ENCODE data around the gene CDKN1B. TPM values are rescaled to one million over a fixed set of nuclear protein-coding genes. Genes with fewer than 3 reads are reported as not detected.

Gene CDKN1B
- total and polyA plus RNA-seq, 2 donors = 71.0 to 103 TPM

DNA sequence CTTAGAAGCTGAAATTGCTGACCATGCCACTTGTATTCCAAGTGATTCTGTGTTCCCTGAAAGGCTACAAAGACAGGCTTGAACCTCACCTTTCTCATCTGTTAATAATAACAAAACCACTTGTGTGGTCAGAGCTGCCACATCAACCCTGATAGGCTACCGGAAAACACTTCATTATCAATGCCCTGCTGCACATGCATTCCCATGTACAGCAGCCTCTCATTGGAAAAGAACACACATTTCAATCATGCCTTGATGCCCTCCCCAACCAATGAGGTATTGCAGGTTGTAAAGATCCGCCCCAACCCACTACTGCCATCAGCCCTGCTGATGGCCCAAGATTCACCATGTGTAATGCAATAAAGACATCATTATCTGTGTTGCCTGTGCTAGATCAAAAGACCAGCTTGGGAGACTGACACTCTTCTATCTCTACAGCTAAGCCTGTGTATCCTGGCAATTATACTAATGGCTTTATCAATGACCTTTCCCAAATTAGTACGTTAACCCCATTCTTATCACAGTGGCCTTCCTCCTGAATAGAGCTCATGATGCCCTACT is 24.0 kb upstream of the CDKN1B start:
- no peak overlapping the region for H3K27ac ChIP-seq (ENCODE audit: low read depth in 1 of 2, low read length in 1 of 2)

DNA sequence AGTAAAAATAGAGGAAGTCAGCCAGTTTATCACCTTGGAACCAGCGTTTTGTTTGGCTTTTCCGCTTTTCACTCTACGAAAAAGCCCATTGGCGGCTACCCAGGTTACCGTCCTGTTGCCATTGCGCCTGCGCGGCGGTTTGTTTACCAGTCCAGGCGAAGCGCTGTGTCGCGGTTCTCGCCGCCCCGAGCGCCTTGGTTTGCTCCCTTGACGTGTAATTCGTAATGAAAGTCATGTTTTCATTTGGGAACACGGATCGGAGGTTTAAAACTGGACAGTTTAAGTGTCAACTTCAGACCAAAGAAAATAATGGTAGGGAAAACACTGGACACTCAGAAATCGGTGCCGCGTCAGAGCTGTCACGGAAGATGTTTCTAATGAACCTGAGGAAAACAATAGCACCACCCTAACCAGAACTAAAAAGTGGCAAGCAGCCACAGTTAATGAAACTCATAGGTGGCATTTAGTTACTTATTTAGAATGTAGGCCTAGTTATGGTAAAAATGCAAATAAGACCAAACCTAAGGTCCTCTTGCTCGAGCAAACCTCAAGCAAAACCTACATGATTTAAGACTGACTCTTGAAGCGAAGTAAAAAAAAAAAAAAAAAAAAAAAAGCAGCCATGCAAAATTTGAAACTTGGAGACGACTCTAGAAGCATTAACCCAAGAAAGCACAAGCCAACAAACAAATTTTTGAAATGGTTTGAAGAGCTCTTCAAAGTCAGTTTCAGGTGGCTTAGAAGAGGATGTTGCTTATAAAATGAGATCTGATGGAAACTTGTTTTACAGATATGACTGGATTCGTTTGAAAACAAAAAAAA is 20.4 kb upstream of the CDKN1B start:
- H3K27ac ChIP-seq (ENCODE audit: low read depth in 1 of 2, low read length in 1 of 2) = peak overlapping the region; percentile 97 to 98
- 1% methylated on average over 29 of the region's 29 CpGs for WGBS
- H3K4me3 ChIP-seq (ENCODE audit: low read length in 2 of 2) = peak overlapping the region; percentile 64 to 73

More for the DNA sequence above, 24.0 kb upstream of the CDKN1B start:
- Histone ChIP-seq H3K27me3 (ENCODE audit: control insufficient read depth in 2 of 2, insufficient read depth in 1 of 2, low read length in 1 of 2) (no peaks in the 10 kb centered on the region), H3K4me3 (ENCODE audit: low read length in 2 of 2) (no peak overlapping the region), H3K9me3 (ENCODE audit: control insufficient read depth in 2 of 2, insufficient read depth in 1 of 2, low read length in 1 of 2) (no peaks in the 10 kb centered on the region), H3K4me1 (ENCODE audit: control insufficient read depth in 2 of 2, insufficient read depth in 2 of 2, low read length in 2 of 2) (peaks cover 3 to 6% of the 10 kb centered on the region in 2 donors), H3K36me3 (ENCODE audit: control insufficient read depth in 2 of 2, insufficient read depth in 2 of 2, low read length in 1 of 2) (peaks cover 0 to 3% of the 10 kb centered on the region in 2 donors)
- no peak for DNase-seq (ENCODE audit: low read depth in 6 of 9, low spot score in 9 of 9)
- 99% methylated on average over 3 of the region's 3 CpGs for WGBS

DNA sequence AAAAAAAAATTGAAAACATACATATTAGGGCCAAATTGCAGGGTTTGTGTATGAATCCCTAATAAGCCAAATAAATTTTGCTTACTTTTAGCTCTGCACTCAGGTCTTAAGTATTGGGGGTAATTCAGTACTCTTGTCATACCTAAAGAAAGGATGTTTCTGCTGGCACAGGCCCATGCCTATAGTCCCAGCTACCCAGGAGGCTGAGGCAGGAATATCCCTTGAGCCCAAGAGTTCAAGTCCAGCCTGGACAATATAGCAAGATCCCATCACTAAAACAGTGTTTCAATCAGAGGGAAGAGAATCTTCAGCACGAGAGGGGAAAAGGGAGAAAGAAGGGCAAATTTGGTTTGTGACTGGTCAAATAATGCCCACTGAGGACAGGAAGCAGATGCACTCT is 17.8 kb upstream of the CDKN1B start:
- Histone ChIP-seq H3K27ac (ENCODE audit: low read depth in 1 of 2, low read length in 1 of 2) (no peak overlapping the region), H3K4me1 (ENCODE audit: control insufficient read depth in 2 of 2, insufficient read depth in 2 of 2, low read length in 2 of 2) (peaks cover 7 to 11% of the 10 kb centered on the region in 2 donors), H3K36me3 (ENCODE audit: control insufficient read depth in 2 of 2, insufficient read depth in 2 of 2, low read length in 1 of 2) (no peaks in the 10 kb centered on the region), H3K27me3 (ENCODE audit: control insufficient read depth in 2 of 2, insufficient read depth in 1 of 2, low read length in 1 of 2) (no peaks in the 10 kb centered on the region), H3K4me3 (ENCODE audit: low read length in 2 of 2) (no peak overlapping the region), H3K9me3 (ENCODE audit: control insufficient read depth in 2 of 2, insufficient read depth in 1 of 2, low read length in 1 of 2) (no peaks in the 10 kb centered on the region)
- WGBS = 92% methylated on average over 1 of the region's 1 CpG
- DNase-seq (ENCODE audit: low read depth in 6 of 9, low spot score in 9 of 9) = no peak

More for the DNA sequence above, 20.4 kb upstream of the CDKN1B start:
- Histone ChIP-seq H3K9me3 (ENCODE audit: control insufficient read depth in 2 of 2, insufficient read depth in 1 of 2, low read length in 1 of 2) (no peaks in the 10 kb centered on the region), H3K36me3 (ENCODE audit: control insufficient read depth in 2 of 2, insufficient read depth in 2 of 2, low read length in 1 of 2) (no peaks in the 10 kb centered on the region), H3K27me3 (ENCODE audit: control insufficient read depth in 2 of 2, insufficient read depth in 1 of 2, low read length in 1 of 2) (no peaks in the 10 kb centered on the region), H3K4me1 (ENCODE audit: control insufficient read depth in 2 of 2, insufficient read depth in 2 of 2, low read length in 2 of 2) (peaks cover 3 to 6% of the 10 kb centered on the region in 2 donors)
- DNase-seq (ENCODE audit: low read depth in 6 of 9, low spot score in 9 of 9) = peak in 6 of 9 donors; percentile 83 to 95 (median 88)

DNA sequence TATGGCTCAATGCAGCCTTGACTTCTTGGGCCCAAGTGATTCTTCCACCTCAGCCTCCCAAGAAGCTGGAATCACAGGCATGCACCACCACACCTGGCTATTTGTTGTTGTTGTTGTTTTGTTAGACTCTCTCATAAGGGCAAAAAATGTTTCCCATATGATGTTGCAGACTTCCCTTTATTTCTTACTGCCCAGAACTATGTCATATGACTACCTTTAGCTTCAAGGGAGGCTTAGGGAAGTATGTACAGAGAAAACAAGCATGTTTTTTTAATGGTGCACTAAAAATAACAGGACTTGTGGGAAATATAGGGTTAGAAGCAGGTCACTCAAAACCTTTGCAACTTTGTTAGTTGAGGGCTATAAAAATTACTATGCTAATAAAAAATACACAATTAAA is 16.9 kb upstream of the CDKN1B start:
- DNase-seq (ENCODE audit: low read depth in 6 of 9, low spot score in 9 of 9) = no peak
- Histone ChIP-seq H3K36me3 (ENCODE audit: control insufficient read depth in 2 of 2, insufficient read depth in 2 of 2, low read length in 1 of 2) (no peaks in the 10 kb centered on the region), H3K27me3 (ENCODE audit: control insufficient read depth in 2 of 2, insufficient read depth in 1 of 2, low read length in 1 of 2) (no peaks in the 10 kb centered on the region), H3K4me1 (ENCODE audit: control insufficient read depth in 2 of 2, insufficient read depth in 2 of 2, low read length in 2 of 2) (peaks cover 10 to 14% of the 10 kb centered on the region in 2 donors), H3K27ac (ENCODE audit: low read depth in 1 of 2, low read length in 1 of 2) (no peak overlapping the region), H3K4me3 (ENCODE audit: low read length in 2 of 2) (no peak overlapping the region), H3K9me3 (ENCODE audit: control insufficient read depth in 2 of 2, insufficient read depth in 1 of 2, low read length in 1 of 2) (no peaks in the 10 kb centered on the region)

DNA sequence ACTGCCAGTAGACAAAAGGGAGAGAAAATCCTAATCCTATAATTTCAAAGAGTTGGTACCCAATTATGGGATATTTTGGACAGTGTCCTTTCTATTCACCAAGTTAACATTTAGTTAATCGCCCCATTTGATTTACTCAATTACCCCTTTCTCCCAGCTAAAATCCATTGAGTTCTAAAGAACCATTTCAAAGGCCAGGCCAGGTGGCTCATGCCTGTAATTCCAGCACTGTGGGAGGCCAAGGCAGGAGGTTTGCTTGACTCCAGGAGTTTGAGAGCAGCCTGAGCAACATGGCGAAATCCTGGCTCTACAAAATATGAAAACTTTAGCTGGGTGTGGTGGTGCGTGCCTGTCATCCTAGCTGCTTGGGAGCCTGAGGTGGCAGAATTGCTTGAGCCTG is 15.7 kb upstream of the CDKN1B start:
- Histone ChIP-seq H3K9me3 (ENCODE audit: control insufficient read depth in 2 of 2, insufficient read depth in 1 of 2, low read length in 1 of 2) (no peaks in the 10 kb centered on the region), H3K4me3 (ENCODE audit: low read length in 2 of 2) (no peak overlapping the region), H3K36me3 (ENCODE audit: control insufficient read depth in 2 of 2, insufficient read depth in 2 of 2, low read length in 1 of 2) (no peaks in the 10 kb centered on the region), H3K4me1 (ENCODE audit: control insufficient read depth in 2 of 2, insufficient read depth in 2 of 2, low read length in 2 of 2) (peaks cover 10 to 16% of the 10 kb centered on the region in 2 donors), H3K27me3 (ENCODE audit: control insufficient read depth in 2 of 2, insufficient read depth in 1 of 2, low read length in 1 of 2) (no peaks in the 10 kb centered on the region), H3K27ac (ENCODE audit: low read depth in 1 of 2, low read length in 1 of 2) (no peak overlapping the region)
- over 99% methylated on average over 3 of the region's 3 CpGs for WGBS
- DNase-seq (ENCODE audit: low read depth in 6 of 9, low spot score in 9 of 9) = no peak

DNA sequence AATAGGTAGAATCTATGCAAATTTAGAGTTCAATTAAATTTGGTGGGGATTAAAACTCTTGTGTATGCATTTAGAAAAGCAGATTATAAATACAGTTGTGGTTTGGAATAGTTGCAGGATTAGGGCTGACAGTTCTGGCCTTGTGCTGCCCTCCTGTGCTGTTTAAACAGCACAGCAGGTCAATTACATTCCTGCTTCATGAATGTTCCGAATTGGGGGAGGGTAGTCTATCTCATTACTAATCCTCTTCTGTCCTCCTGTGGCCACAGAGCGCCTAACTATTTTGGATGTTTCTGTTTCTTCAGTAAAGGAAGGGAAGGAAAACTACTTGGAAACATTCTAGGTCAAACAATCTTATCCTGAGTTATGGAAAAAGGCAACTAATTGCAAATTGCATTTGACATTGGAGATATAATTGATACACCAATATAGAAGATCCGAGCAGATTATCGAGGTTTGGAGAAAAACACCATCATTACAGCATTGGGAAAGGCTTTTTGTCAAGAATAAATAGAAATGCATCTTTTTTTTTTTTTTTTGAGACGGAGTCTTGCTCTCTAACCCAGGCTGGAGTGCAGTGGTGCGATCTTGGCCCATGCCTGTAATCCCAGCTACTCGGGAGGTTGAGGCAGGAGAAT is 12.5 kb upstream of the CDKN1B start:
- Histone ChIP-seq H3K27me3 (ENCODE audit: control insufficient read depth in 2 of 2, insufficient read depth in 1 of 2, low read length in 1 of 2) (no peaks in the 10 kb centered on the region), H3K4me1 (ENCODE audit: control insufficient read depth in 2 of 2, insufficient read depth in 2 of 2, low read length in 2 of 2) (peaks cover 7 to 16% of the 10 kb centered on the region in 2 donors), H3K36me3 (ENCODE audit: control insufficient read depth in 2 of 2, insufficient read depth in 2 of 2, low read length in 1 of 2) (no peaks in the 10 kb centered on the region), H3K4me3 (ENCODE audit: low read length in 2 of 2) (no peak overlapping the region), H3K27ac (ENCODE audit: low read depth in 1 of 2, low read length in 1 of 2) (no peak overlapping the region), H3K9me3 (ENCODE audit: control insufficient read depth in 2 of 2, insufficient read depth in 1 of 2, low read length in 1 of 2) (no peaks in the 10 kb centered on the region)
- peak in 3 of 9 donors; percentile 49 to 77 (median 58) for DNase-seq (ENCODE audit: low read depth in 6 of 9, low spot score in 9 of 9)
- 64% methylated on average over 7 of the region's 7 CpGs for WGBS

DNA sequence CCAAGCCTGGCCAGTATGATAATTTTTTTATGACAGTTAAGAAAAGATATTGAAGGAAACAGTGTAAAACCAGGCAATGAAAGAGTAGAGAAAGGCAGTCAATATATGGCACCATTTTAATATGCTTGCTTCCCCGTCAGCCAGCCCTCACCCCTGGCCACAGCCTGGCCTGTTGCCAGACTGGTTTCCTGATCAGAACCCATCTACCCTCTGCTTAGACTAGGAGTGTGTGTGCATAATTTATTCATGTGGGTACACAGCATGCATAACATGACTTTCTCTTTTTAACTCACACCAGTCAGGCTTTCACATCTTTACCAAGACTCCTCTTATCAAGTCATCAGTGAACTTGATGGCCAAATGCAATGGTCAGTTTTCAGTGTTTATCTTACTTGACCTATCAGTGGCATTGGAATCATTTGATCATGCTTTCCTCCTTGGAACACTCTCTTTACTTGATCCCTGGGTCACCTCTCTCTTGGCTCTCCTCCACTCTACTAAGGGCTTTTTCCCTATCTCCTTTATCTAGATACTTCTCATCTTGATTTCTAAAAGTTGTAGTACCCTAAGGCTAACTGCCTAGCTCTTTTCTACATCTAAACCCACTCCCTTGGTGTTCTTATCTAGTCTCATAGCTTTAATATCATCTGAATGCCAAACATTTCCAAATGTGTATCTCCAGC is 11.2 kb upstream of the CDKN1B start:
- Histone ChIP-seq H3K27me3 (ENCODE audit: control insufficient read depth in 2 of 2, insufficient read depth in 1 of 2, low read length in 1 of 2) (no peaks in the 10 kb centered on the region), H3K4me1 (ENCODE audit: control insufficient read depth in 2 of 2, insufficient read depth in 2 of 2, low read length in 2 of 2) (peaks cover 7 to 16% of the 10 kb centered on the region in 2 donors), H3K27ac (ENCODE audit: low read depth in 1 of 2, low read length in 1 of 2) (no peak overlapping the region), H3K9me3 (ENCODE audit: control insufficient read depth in 2 of 2, insufficient read depth in 1 of 2, low read length in 1 of 2) (no peaks in the 10 kb centered on the region), H3K36me3 (ENCODE audit: control insufficient read depth in 2 of 2, insufficient read depth in 2 of 2, low read length in 1 of 2) (no peaks in the 10 kb centered on the region), H3K4me3 (ENCODE audit: low read length in 2 of 2) (no peak overlapping the region)
- 9% methylated on average over 1 of the region's 1 CpG for WGBS
- DNase-seq (ENCODE audit: low read depth in 6 of 9, low spot score in 9 of 9) = no peak

DNA sequence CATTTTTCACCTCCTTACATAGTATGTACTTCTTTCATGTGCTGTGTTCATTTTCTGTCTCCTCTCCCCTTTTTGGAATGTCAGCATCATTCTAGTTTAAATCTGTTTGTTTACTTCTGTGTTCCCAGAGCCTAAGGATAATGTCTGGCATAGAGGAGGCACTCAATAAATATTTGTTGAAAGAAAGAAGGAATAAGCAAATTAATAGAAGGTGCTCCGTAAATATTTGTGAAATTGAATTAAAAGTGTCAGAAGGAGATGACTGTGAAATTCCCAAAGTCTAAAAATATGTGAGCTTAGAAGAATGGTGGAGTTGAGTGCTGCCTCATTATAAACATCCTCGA is 3.3 kb upstream of the CDKN1B start:
- DNase-seq (ENCODE audit: low read depth in 6 of 9, low spot score in 9 of 9) = no peak
- WGBS = 16% methylated on average over 2 of the region's 2 CpGs
- Histone ChIP-seq H3K4me3 (ENCODE audit: low read length in 2 of 2) (peak overlapping the region; percentile 96), H3K27ac (ENCODE audit: low read depth in 1 of 2, low read length in 1 of 2) (peak overlapping the region; percentile 94 to 97), H3K27me3 (ENCODE audit: control insufficient read depth in 2 of 2, insufficient read depth in 1 of 2, low read length in 1 of 2) (no peaks in the 10 kb centered on the region), H3K36me3 (ENCODE audit: control insufficient read depth in 2 of 2, insufficient read depth in 2 of 2, low read length in 1 of 2) (peaks cover 0 to under 1% of the 10 kb centered on the region in 2 donors), H3K9me3 (ENCODE audit: control insufficient read depth in 2 of 2, insufficient read depth in 1 of 2, low read length in 1 of 2) (no peaks in the 10 kb centered on the region), H3K4me1 (ENCODE audit: control insufficient read depth in 2 of 2, insufficient read depth in 2 of 2, low read length in 2 of 2) (peaks cover 8 to 31% of the 10 kb centered on the region in 2 donors)

All from thymus (tissue), 11 donors.